Anterior cingulate cortex (tissue), 58 donors: ENCODE measurements around the gene RBM19.

ENCODE experiments used
- DNase-seq, 58 donors: peaks; one replicate each; lab custom pipeline; 2025; lab: John Stamatoyannopoulos, UW

Gene RBM19

DNA sequence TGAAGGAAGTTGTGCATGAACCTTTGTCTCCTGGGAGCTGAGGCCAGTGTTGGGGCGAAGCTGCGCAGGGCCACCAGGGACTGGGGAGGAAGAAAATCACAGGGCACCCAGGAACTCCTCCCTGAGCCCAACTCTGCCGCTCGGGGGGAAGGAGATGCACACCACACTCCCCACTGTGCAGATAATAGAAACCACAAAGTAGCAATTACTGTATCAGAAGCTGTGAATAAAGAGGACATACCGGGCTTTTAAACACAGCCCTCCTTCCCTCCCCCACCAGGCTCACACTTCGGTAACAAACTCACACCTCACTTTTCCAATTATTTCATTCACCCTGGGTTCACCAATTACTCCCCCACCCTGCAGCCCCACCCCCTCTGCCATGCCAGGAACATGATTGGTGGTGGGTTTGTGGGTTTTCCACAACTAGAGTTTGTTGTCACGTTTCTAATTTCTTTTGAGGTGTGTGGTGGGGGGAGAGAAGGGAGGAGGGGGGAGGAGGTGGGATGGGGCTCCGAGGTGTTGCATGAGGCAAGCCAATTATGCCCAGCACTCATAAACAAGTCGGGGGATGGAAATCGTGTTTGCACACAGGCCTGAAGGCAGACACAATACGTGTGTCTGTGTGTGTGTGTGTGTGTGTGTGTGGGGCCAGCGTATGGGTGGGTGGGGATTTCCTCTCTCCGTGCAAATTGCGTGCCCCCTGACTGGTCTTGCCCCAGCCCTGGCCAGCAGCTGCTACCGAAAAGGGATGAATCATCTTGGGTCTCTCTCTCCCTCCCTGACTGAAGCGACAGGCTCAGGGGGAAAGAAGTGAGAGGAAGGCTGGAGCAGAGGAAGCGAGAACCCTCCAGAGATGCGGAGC, 103.3 kb downstream of the RBM19 start:
- peak in 1 of 58 donors; percentile 34 for DNase-seq

GRCh38 chr12:113861708-113862312, 104.3 kb downstream of the RBM19 start:
- no peak for DNase-seq

DNA sequence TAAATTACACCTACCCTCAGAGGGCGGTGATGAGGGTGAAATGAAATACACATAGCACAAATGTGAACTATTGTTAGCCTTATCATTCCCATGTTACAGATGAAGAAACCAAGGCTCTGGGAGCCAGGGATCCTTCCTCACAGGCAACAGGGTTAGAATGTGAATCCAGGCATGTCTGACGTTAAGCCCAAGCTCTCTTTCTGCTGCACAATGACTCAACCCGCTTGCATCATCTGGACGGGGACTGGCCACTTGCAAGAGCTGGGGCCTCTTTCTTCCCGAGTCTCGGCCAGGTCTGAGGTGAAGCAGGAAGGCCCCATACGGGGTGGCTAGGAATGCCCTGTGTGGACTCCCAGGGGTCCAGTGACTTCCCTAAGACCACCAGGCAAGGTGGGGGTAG, 105.2 kb downstream of the RBM19 start:
- no peak for DNase-seq

DNA sequence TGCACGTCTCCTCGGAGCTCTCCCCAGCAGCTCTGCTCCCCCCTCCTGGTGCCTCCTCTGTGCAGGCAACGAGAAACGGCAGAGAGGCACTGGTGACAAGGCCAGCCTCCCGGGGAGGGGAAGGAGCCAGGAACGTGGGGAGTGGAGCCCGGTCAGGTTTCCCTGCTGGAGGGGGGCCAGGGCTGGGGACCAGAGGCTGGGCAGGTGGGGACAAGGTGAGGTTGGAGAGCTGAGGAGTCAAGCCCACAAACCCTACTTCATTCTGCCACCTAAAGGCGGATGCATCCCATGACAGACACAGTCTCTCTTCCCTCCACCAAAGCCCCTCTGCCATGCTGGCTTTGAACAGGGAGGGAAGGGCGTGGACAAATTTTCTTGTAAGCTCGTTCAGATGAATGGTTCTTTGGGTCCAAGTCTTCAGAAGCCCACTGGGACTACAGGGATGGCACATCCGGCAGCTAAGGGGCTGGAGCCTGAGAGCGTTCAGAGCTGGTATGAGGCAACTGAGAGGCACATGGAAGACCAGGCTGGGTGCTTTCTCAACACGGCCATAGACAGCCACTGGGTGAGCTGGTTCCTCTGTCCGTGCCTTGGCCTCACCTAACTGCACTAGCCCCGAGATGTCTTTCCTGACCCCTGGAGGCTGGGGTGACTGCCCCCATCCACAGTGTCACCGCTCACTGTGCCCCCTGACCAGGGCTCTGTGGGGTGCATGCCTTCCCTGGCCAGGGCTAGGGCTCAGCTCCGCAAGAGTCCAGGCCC, 105.9 kb downstream of the RBM19 start:
- peak in 3 of 58 donors; percentile 4 to 36 (median 28) for DNase-seq

- no peak for DNase-seq
These were observed 107.2 kb downstream of the RBM19 start for GRCh38 chr12:113858841-113859386.

GRCh38 chr12:113857371-113857770, 108.8 kb downstream of the RBM19 start:
- DNase-seq = no peak

- DNase-seq = no peak
These were observed 110.1 kb downstream of the RBM19 start for GRCh38 chr12:113855998-113856397.

GRCh38 chr12:113854385-113855142, 111.6 kb downstream of the RBM19 start:
- DNase-seq = peak in 2 of 58 donors; percentile 6 to 7

DNA sequence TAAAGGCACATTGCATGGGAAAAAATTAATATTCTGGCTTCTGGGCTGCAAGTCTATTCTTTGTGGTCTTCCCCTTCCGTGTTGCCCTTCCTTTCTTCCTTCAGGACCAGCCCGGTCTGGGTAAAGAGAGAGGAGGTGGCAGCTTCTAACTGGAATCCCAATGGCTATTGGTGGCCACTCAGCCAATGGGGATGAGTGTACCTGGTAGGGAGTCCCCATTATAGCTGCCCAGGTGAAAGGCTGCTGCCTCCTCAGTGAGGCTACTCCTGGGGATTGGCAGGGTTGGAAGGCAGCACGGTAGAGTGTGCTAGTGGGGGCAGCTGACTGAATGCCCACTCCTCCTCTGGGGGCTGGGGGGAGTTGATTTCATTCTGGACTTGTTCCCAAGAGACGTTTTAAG, 112.6 kb downstream of the RBM19 start:
- no peak for DNase-seq

DNA sequence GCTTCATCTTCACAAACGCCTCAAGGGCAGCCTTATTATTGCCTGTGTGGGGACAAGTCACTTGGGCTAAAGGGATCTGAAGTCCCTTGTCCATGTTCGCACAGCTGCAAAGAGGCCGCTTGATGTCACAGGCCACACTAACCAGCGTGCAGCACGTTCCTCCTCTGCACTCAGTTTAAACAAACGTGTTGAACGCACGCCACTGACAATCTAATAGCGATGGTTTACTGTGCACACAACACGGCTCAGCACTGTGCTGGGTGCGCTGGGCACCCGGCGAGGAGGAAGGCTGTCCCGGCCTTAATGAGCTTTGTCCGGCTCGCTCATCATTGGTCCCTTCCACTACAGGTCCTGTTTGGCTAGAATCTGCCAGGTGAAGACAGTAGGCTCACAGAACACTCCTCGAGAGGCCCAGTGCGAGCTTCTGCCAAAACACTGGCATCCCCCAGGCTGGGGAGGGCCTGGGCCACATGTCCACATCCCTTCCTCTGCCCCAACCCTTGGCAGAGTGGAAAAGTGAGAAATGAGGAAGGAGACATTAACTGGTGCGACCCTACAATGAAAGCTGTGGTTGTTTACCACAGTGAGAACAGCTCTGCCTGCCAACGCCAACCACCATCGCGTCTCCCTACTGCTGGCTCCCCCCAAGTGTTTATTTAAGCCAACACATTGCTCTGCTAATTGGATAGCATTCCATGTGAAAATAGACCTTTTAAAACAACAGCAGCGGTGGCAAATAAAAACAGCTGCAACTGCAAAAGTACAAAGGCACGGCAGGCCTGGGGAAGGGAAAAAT, 113.2 kb downstream of the RBM19 start:
- DNase-seq = peak in 40 of 58 donors; percentile 7 to 61 (median 29)

DNA sequence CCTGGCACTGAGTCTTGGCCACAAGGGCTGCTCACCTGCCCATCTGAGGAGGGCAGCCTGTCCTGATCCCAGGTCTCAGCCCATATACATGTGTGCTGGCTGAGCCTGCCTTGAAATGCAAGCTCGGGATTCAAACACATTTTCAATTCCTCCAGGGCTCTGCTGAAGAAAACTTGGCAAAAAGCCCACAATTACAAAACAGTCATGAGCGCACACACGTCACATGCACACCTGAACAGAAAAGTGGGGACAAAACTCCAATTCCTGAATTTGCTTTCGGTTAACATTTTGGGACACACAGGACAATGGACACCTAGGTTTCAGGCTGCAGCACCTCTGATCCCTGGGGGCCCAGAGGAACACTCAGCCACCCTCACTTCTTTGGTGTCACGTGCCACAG, 113.9 kb downstream of the RBM19 start:
- no peak for DNase-seq

- DNase-seq = peak in 34 of 58 donors; percentile 2 to 84 (median 24)
These were observed 115.6 kb downstream of the RBM19 start for GRCh38 chr12:113850309-113851056.

GRCh38 chr12:113847856-113848255, 118.3 kb downstream of the RBM19 start:
- no peak for DNase-seq

DNA sequence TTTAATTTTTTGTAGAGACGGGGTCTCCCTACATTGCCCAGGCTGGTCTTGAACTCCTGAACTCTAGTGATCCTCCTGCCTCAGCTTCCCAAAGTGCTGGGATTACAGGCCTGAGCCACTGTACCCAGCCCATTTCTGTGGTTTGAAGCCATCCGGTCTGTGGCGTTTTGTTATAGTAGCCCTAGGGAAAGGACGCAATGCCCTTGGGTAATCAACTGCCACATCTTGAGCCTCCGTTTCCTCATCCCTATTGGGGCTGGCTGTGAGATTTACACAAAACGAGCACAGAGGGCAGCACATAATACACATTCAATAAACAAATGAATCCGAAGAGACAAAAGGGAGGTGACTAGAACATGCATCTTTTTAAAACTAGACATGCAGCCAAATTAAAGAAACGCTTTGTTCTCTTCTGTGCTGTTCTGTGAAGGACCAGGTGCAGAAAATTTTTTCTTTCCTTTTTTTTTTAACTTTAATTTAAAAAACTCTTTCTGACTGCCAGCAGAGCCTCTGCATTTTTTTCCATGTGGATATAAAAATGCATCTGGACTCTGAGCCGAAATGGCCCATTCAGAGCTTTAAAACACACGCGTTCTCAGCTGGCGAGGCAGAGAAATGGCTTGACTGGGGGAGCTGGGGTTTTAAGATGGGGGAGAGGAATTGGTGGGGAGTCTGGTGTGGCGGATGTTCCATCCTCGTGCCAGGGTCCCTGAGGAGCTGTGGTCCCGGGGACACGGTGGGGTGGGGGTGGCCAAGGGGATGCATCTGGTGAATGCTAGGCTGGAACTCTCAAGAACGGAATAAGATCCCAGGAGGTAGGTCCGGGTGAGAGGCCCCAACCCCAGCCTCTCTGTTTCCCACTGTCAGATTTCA, 119.0 kb downstream of the RBM19 start:
- no peak for DNase-seq

GRCh38 chr12:113845900-113846674, 120.0 kb downstream of the RBM19 start:
- DNase-seq = no peak

DNA sequence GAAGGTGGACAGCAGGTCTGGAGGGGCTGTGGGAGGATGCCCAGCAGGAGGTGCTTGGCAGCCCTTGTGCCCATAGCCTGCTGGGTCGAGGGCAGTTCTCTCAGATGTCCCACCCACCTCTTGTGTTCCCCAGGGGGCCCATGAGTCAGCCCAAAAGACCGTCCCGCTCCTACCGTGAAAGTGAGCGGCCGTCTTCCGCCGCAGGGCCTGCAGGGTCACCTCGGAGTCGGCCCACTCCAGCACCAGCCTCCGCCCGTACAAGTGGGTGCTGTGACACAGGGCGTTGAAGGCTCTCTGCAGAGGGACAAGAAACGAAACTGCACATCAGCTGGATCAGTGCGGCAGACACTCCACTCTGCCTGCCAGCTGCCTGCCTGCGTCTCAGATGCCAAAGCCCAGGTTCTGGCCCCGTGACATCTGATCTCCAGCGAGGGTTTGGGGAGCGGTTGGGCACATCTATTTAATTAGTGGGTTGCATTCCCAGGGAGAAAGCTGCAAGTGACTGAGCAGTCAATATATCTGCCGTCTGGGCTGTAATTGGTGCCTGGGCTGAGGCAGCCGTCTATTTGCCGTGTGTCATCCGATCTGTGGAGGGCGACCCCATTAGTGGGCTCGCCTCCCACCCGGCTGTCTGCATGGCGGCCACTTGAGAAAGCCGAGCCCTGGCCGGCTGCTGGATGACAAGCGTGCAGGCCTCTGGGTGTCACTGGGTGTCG, 121.5 kb downstream of the RBM19 start:
- no peak for DNase-seq
